8988T (cell line): Measurements from ENCODE around the gene TSC22D4.

Source experiments
- DNase-seq: peaks from one replicate; pipeline ENCODE4 v3.0.0; 2011

The TSC22D4 gene

GRCh38 chr7:100492738-100493475, 13.9 kb upstream of the TSC22D4 start:
- no peak for DNase-seq

GRCh38 chr7:100491192-100491578, 12.2 kb upstream of the TSC22D4 start:
- DNase-seq = no peak

GRCh38 chr7:100490483-100491191, 11.6 kb upstream of the TSC22D4 start:
- DNase-seq = peak; percentile 26

GRCh38 chr7:100489824-100490223, 10.8 kb upstream of the TSC22D4 start:
- DNase-seq = peak; percentile 94

GRCh38 chr7:100489121-100489520, 10.1 kb upstream of the TSC22D4 start:
- DNase-seq = peak; percentile 13

- peak; percentile 14 for DNase-seq
These were observed 9.5 kb upstream of the TSC22D4 start for GRCh38 chr7:100488333-100489095.

- peak; percentile 69 for DNase-seq
These were observed 7.9 kb upstream of the TSC22D4 start for GRCh38 chr7:100486753-100487446.

GRCh38 chr7:100486111-100486636, 7.2 kb upstream of the TSC22D4 start:
- peak; percentile 11 for DNase-seq

- no peak for DNase-seq
These were observed 6.5 kb upstream of the TSC22D4 start for GRCh38 chr7:100485471-100485876.

GRCh38 chr7:100484673-100485045, 5.6 kb upstream of the TSC22D4 start:
- peak; percentile 9 for DNase-seq

GRCh38 chr7:100483722-100484672, 5.0 kb upstream of the TSC22D4 start, which contains the start of gene NYAP1:
NYAP1 (plus strand) TSS chr7:100483927; CDS start chr7:100485312, 1,385 bp downstream.
- peak; percentile 84 for DNase-seq

GRCh38 chr7:100483090-100483721, 4.2 kb upstream of the TSC22D4 start:
- peak; percentile 76 for DNase-seq

- DNase-seq = no peak
These were observed 3.7 kb upstream of the TSC22D4 start for GRCh38 chr7:100482728-100483089.

GRCh38 chr7:100481466-100481865, 2.5 kb upstream of the TSC22D4 start:
- no peak for DNase-seq

- peak; percentile 18 for DNase-seq
These were observed 1.1 kb downstream of the TSC22D4 start for GRCh38 chr7:100477871-100478267.

GRCh38 chr7:100476903-100477870, 1.8 kb downstream of the TSC22D4 start:
- DNase-seq = peak; percentile 46

- peak; percentile 9 for DNase-seq
These were observed 2.8 kb downstream of the TSC22D4 start for GRCh38 chr7:100476101-100476780.

- DNase-seq = peak; percentile 5
These were observed 3.5 kb downstream of the TSC22D4 start for GRCh38 chr7:100475549-100475948.

GRCh38 chr7:100472854-100473499, 6.0 kb downstream of the TSC22D4 start:
- peak; percentile 32 for DNase-seq
